Lower leg skin (tissue), 3 donors: Measurements from ENCODE around the gene DDX54.

Experiments
- CTCF ChIP-seq, 3 donors: fragments of 450-650 bp; IDR thresholded peaks; one replicate each; pipeline ENCODE4 v1.5.1; 2016; ENCODE audit warnings: antibody characterized with exemption in 3 of 3, mild to moderate bottlenecking in 3 of 3, moderate library complexity in 2 of 3
- POLR2A ChIP-seq, 2 donors: fragments of 450-650 bp; IDR thresholded peaks; one replicate each; pipeline ENCODE4 v1.6.1; 2016 to 2017; ENCODE audit warnings: antibody characterized with exemption in 2 of 2, mild to moderate bottlenecking in 1 of 2, moderate library complexity in 1 of 2

GRCh38 chr12:113230315-113231234, 45.3 kb upstream of the DDX54 start:
- TF ChIP-seq CTCF (IDR thresholded peaks at IDR 0.05) (no peak), POLR2A (IDR thresholded peaks at IDR 0.05) (no peak)
